Astrocyte (in vitro differentiated cells and primary cell): ENCODE results near the gene KIAA0825. TPM values are rescaled to one million over a fixed set of nuclear protein-coding genes. Genes with fewer than 3 reads are reported as not detected.
"Not testable (repeated sequence)": the region's sequence is repeated elsewhere in the genome, so short reads cannot be mapped to it uniquely, and the experiment has no call there.

Source experiments
- DNase-seq: peaks from one replicate; pipeline ENCODE4 v3.0.0-alpha.2; 2010; ENCODE audit warnings: low read depth
- FAIRE-seq: peaks from 2 replicates; lab custom pipeline; 2011; peaks lifted over from hg19 to GRCh38; lab: Jason Lieb, UNC
- H2AFZ ChIP-seq: 2 replicates; pipeline ENCODE4 v1.6.0; 2012; ENCODE audit warnings: low read depth, low read length, inconsistent platforms
- H3K27ac ChIP-seq: 2 replicates; pipeline ENCODE4 v1.5.1; 2011; ENCODE audit warnings: low read depth, low read length, inconsistent platforms
- H3K27me3 ChIP-seq: 2 replicates; pipeline ENCODE4 v1.6.0; 2011; ENCODE audit warnings: low read length, inconsistent platforms; ENCODE audit not compliant: insufficient read depth
- H3K36me3 ChIP-seq: 2 replicates; pipeline ENCODE4 v1.5.1; 2011; ENCODE audit warnings: low read length, inconsistent platforms; ENCODE audit not compliant: insufficient read depth
- H3K4me1 ChIP-seq: 2 replicates; pipeline ENCODE4 v1.5.1; 2011; ENCODE audit warnings: low read length, inconsistent platforms; ENCODE audit not compliant: insufficient read depth
- H3K4me2 ChIP-seq: 2 replicates; pipeline ENCODE4 v1.6.0; 2012; ENCODE audit warnings: low read length, inconsistent platforms
- H3K4me3 ChIP-seq: 2 replicates; pipeline ENCODE4 v1.5.1; 2011; ENCODE audit warnings: low read depth, mild to moderate bottlenecking, low read length, inconsistent platforms; ENCODE audit not compliant: insufficient read depth
- H3K79me2 ChIP-seq: 2 replicates; pipeline ENCODE4 v1.6.0; 2012; ENCODE audit warnings: mild to moderate bottlenecking, low read length, inconsistent platforms; ENCODE audit not compliant: insufficient read depth
- H3K9ac ChIP-seq: 2 replicates; pipeline ENCODE4 v1.6.0; 2012; ENCODE audit warnings: mild to moderate bottlenecking, low read length, inconsistent platforms
- H3K9me3 ChIP-seq: 2 replicates; pipeline ENCODE4 v1.5.1; 2012; ENCODE audit warnings: low read depth, mild to moderate bottlenecking, low read length, inconsistent platforms; ENCODE audit not compliant: insufficient read depth
- H4K20me1 ChIP-seq: 2 replicates; pipeline ENCODE4 v1.6.0; 2012; ENCODE audit warnings: low read length, inconsistent platforms; ENCODE audit not compliant: insufficient read depth
- H3K27ac Mint-ChIP-seq: one replicate; pipeline ENCODE4 v1.8.0; 2021; ENCODE audit warnings: mild to moderate bottlenecking, mixed read lengths; ENCODE audit not compliant: unreplicated experiment
- H3K27me3 Mint-ChIP-seq: one replicate; pipeline ENCODE4 v1.8.0; 2021; ENCODE audit warnings: low read depth, mixed read lengths; ENCODE audit not compliant: unreplicated experiment
- H3K36me3 Mint-ChIP-seq: one replicate; pipeline ENCODE4 v1.8.0; 2021; ENCODE audit warnings: low read depth, mixed read lengths; ENCODE audit not compliant: unreplicated experiment
- H3K4me1 Mint-ChIP-seq: one replicate; pipeline ENCODE4 v1.8.0; 2021; ENCODE audit warnings: low read depth, mixed read lengths; ENCODE audit not compliant: unreplicated experiment
- H3K4me3 Mint-ChIP-seq: one replicate; pipeline ENCODE4 v1.8.0; 2021; ENCODE audit warnings: mild to moderate bottlenecking, moderate library complexity, mixed read lengths; ENCODE audit not compliant: unreplicated experiment
- H3K9me3 Mint-ChIP-seq: one replicate; pipeline ENCODE4 v1.8.0; 2021; ENCODE audit warnings: mild to moderate bottlenecking, mixed read lengths; ENCODE audit not compliant: unreplicated experiment
- CTCF ChIP-seq: IDR thresholded peaks from 2 replicates; pipeline ENCODE4 v1.5.1; 2011; ENCODE audit warnings: low read depth, mild to moderate bottlenecking, inconsistent platforms, low read length, moderate library complexity; ENCODE audit not compliant: insufficient read depth
- EZH2 ChIP-seq: IDR thresholded peaks from 2 replicates; pipeline ENCODE4 v1.6.1; 2012; ENCODE audit warnings: mild to moderate bottlenecking, low read length, inconsistent platforms; ENCODE audit not compliant: insufficient read depth
- total RNA-seq: library from RNA; stranded (reverse); gene quantifications from 2 replicates; pipeline ENCODE4 v1.2.1, GENCODE V29; 2021

The KIAA0825 gene
- total RNA-seq, 1 donor from 2014 or later: 2.5 TPM

- no peaks in the 10 kb centered on the region for H3K36me3 Mint-ChIP-seq
- DNase-seq (no peak), FAIRE-seq (no peak)
- no peak overlapping the region for H3K4me2 ChIP-seq
- no peaks in the 10 kb centered on the region for H3K9me3 ChIP-seq
- TF ChIP-seq EZH2 (no peak), CTCF (no peak)
- H3K27me3 Mint-ChIP-seq: no peaks in the 10 kb centered on the region
- H3K9ac ChIP-seq: no peak overlapping the region
- no peak overlapping the region for H3K4me3 ChIP-seq
- H2AFZ ChIP-seq: no peak overlapping the region
- H3K27me3 ChIP-seq: no peaks in the 10 kb centered on the region
- H3K27ac ChIP-seq: no peak overlapping the region
- no peaks in the 10 kb centered on the region for H3K9me3 Mint-ChIP-seq
- H3K36me3 ChIP-seq: no peaks in the 10 kb centered on the region
- H3K4me3 Mint-ChIP-seq: no peak overlapping the region
- H4K20me1 ChIP-seq: no peaks in the 10 kb centered on the region
- H3K4me1 Mint-ChIP-seq: no peaks in the 10 kb centered on the region
- no peak overlapping the region for H3K27ac Mint-ChIP-seq
- H3K79me2 ChIP-seq: no peaks in the 10 kb centered on the region
- H3K4me1 ChIP-seq: no peaks in the 10 kb centered on the region
These were observed 488.3 kb downstream of the KIAA0825 start for GRCh38 chr5:94130077-94130476.

- no peak overlapping the region for H3K27ac ChIP-seq
- H4K20me1 ChIP-seq: no peaks in the 10 kb centered on the region
- H3K36me3 Mint-ChIP-seq: no peaks in the 10 kb centered on the region
- H3K4me3 Mint-ChIP-seq: no peak overlapping the region
- no peaks in the 10 kb centered on the region for H3K4me1 Mint-ChIP-seq
- H3K9me3 Mint-ChIP-seq: no peaks in the 10 kb centered on the region
- H3K4me3 ChIP-seq: no peak overlapping the region
- no peak overlapping the region for H3K27ac Mint-ChIP-seq
- H3K4me1 ChIP-seq: no peaks in the 10 kb centered on the region
- TF ChIP-seq EZH2: no peak
- no peak for TF ChIP-seq CTCF
- no peak for DNase-seq
- no peaks in the 10 kb centered on the region for H3K36me3 ChIP-seq
- H2AFZ ChIP-seq: no peak overlapping the region
- H3K27me3 ChIP-seq: no peaks in the 10 kb centered on the region
- no peak overlapping the region for H3K9ac ChIP-seq
- H3K79me2 ChIP-seq: no peaks in the 10 kb centered on the region
- H3K4me2 ChIP-seq: no peak overlapping the region
- FAIRE-seq: no peak
- H3K9me3 ChIP-seq: no peaks in the 10 kb centered on the region
- H3K27me3 Mint-ChIP-seq: no peaks in the 10 kb centered on the region
These were observed 493.3 kb downstream of the KIAA0825 start for GRCh38 chr5:94125107-94125506.

GRCh38 chr5:94116317-94116716 lies 502.1 kb downstream of the KIAA0825 start:
- not testable (repeated sequence) for H3K27ac Mint-ChIP-seq, H3K27ac ChIP-seq, H3K36me3 Mint-ChIP-seq, H3K4me3 Mint-ChIP-seq, H3K4me2 ChIP-seq, H3K4me1 Mint-ChIP-seq, H2AFZ ChIP-seq, H3K36me3 ChIP-seq, H3K79me2 ChIP-seq, H4K20me1 ChIP-seq, DNase-seq, H3K9ac ChIP-seq, FAIRE-seq, H3K9me3 ChIP-seq, H3K27me3 Mint-ChIP-seq, H3K27me3 ChIP-seq, H3K4me1 ChIP-seq, H3K4me3 ChIP-seq
- peaks cover 16% of the 10 kb centered on the region for H3K9me3 Mint-ChIP-seq
